SK-N-SH (cell line): ENCODE measurements around the gene F11R.

ENCODE experiments used
- CHD2 ChIP-seq: fragments of 150-350 bp; IDR thresholded peaks from 2 replicates; pipeline ENCODE4 v1.6.1; 2018; ENCODE audit warnings: low read length; ENCODE audit not compliant: partially characterized antibody
- CTCF ChIP-seq: fragments of 200-600 bp; sonication (generic); IDR thresholded peaks from 2 replicates; pipeline ENCODE4 v1.6.1; 2017; ENCODE audit warnings: antibody characterized with exemption, mild to moderate bottlenecking, moderate library complexity
- GABPA ChIP-seq: IDR thresholded peaks from 2 replicates; pipeline ENCODE4 v1.4.0; 2012; ENCODE audit warnings: low read depth, mild to moderate bottlenecking
- IRF3 ChIP-seq: fragments of 150-350 bp; IDR thresholded peaks from 2 replicates; pipeline ENCODE4 v1.6.1; 2016; ENCODE audit warnings: mild to moderate bottlenecking, low read depth, low read length
- MAX ChIP-seq: IDR thresholded peaks from 2 replicates; pipeline ENCODE4 v1.4.0; 2012; ENCODE audit warnings: low read depth
- MEF2A ChIP-seq: IDR thresholded peaks from 2 replicates; pipeline ENCODE4 v1.4.0; 2012; ENCODE audit warnings: low read depth, borderline replicate concordance
- REST ChIP-seq: IDR thresholded peaks from 2 replicates; pipeline ENCODE4 v1.6.1; 2012; ENCODE audit warnings: mild to moderate bottlenecking, low read depth, low read length, moderate library complexity
- RXRA ChIP-seq: IDR thresholded peaks from 2 replicates; pipeline ENCODE4 v1.4.0; 2012; ENCODE audit warnings: low read depth, mild to moderate bottlenecking, borderline replicate concordance
- TEAD4 ChIP-seq: IDR thresholded peaks from 2 replicates; pipeline ENCODE4 v1.4.0; 2012; ENCODE audit warnings: mild to moderate bottlenecking, borderline replicate concordance; ENCODE audit not compliant: insufficient read depth
- ZBTB33 ChIP-seq: IDR thresholded peaks from 2 replicates; pipeline ENCODE4 v1.4.0; 2012; ENCODE audit warnings: low read depth, borderline replicate concordance

- TF ChIP-seq MEF2A (no peak), CHD2 (no peak), CTCF (no peak), TEAD4 (no peak), RXRA (no peak), GABPA (no peak), MAX (no peak), IRF3 (no peak), ZBTB33 (no peak), REST (no peak)
Observed at GRCh38 chr1:161059293-161059692, 38.3 kb upstream of the F11R start.
